Retinal pigment epithelial cell (primary cell): ENCODE data around the gene PTGER1.

Source experiments
- DNase-seq: peaks from one replicate; pipeline ENCODE4 v3.0.0-alpha.2; 2010; ENCODE audit warnings: low read depth
- H3K4me3 ChIP-seq: 2 replicates; pipeline ENCODE4 v1.5.1; 2011; ENCODE audit warnings: mild to moderate bottlenecking, low read length, control low read depth, moderate library complexity
- CTCF ChIP-seq: conservative IDR thresholded peaks from 2 replicates; pipeline ENCODE4 v1.5.1; 2011; ENCODE audit warnings: low read depth, low read length, control low read depth, inconsistent platforms

The PTGER1 gene

GRCh38 chr19:14428882-14429416, 46.2 kb downstream of the PTGER1 start:
- DNase-seq: no peak
- TF ChIP-seq CTCF: no peak
- no peak overlapping the region for H3K4me3 ChIP-seq

- no peak overlapping the region for H3K4me3 ChIP-seq
- no peak for DNase-seq
- no peak for TF ChIP-seq CTCF
These were observed 47.7 kb downstream of the PTGER1 start for GRCh38 chr19:14427461-14427860.

GRCh38 chr19:14425696-14426138, 49.4 kb downstream of the PTGER1 start:
- no peak for DNase-seq
- TF ChIP-seq CTCF: no peak
- H3K4me3 ChIP-seq: no peak overlapping the region
